Mesendoderm (in vitro differentiated cells): ENCODE measurements around the gene GABARAPL1.

Source experiments
- DNase-seq: peaks from one replicate; pipeline ENCODE4 v3.0.0; 2013
- H2AK5ac ChIP-seq: 2 replicates; pipeline ENCODE4 v1.6.1; 2013; ENCODE audit warnings: low read length, inconsistent platforms
- H2BK120ac ChIP-seq: 2 replicates; pipeline ENCODE4 v1.6.1; 2013; ENCODE audit warnings: low read depth, mild to moderate bottlenecking, low read length, moderate library complexity, mixed read lengths
- H2BK15ac ChIP-seq: replicated peaks from 2 replicates; pipeline ENCODE4 v1.6.1; 2013; ENCODE audit warnings: low read depth, mild to moderate bottlenecking, moderate library complexity
- H2BK5ac ChIP-seq: 2 replicates; pipeline ENCODE4 v1.6.1; 2013; ENCODE audit warnings: low read length, inconsistent platforms
- H3K18ac ChIP-seq: 2 replicates; pipeline ENCODE4 v1.6.1; 2013; ENCODE audit warnings: mild to moderate bottlenecking, low read length, mixed read lengths
- H3K23ac ChIP-seq: one replicate; pipeline ENCODE4 v1.6.1; 2013; ENCODE audit warnings: low read length
- H3K27ac ChIP-seq: 2 replicates; pipeline ENCODE4 v1.5.1; 2013; ENCODE audit warnings: low read depth, mild to moderate bottlenecking, inconsistent platforms, low read length, moderate library complexity
- H3K27me3 ChIP-seq: 2 replicates; pipeline ENCODE4 v1.6.1; 2013; ENCODE audit warnings: low read length, control low read depth, mild to moderate bottlenecking, inconsistent platforms; ENCODE audit not compliant: insufficient read depth, poor library complexity
- H3K36me3 ChIP-seq: 2 replicates; pipeline ENCODE4 v1.6.1; 2013; ENCODE audit warnings: low read length, inconsistent platforms; ENCODE audit not compliant: control insufficient read depth, insufficient read depth
- H3K4ac ChIP-seq: one replicate; pipeline ENCODE4 v1.6.1; 2013; ENCODE audit warnings: low read depth, mild to moderate bottlenecking, low read length, moderate library complexity
- H3K4me1 ChIP-seq: 2 replicates; pipeline ENCODE4 v1.6.1; 2013; ENCODE audit warnings: low read depth, low read length, inconsistent platforms; ENCODE audit not compliant: control insufficient read depth
- H3K4me2 ChIP-seq: 2 replicates; pipeline ENCODE4 v1.6.1; 2013; ENCODE audit warnings: low read length
- H3K4me3 ChIP-seq: 2 replicates; pipeline ENCODE4 v1.5.1; 2013; ENCODE audit warnings: mild to moderate bottlenecking, low read length
- H3K56ac ChIP-seq: one replicate; pipeline ENCODE4 v1.6.1; 2013; ENCODE audit warnings: low read length
- H3K79me1 ChIP-seq: 2 replicates; pipeline ENCODE4 v1.6.1; 2013; ENCODE audit warnings: low read length, inconsistent platforms
- H3K79me2 ChIP-seq: 2 replicates; pipeline ENCODE4 v1.6.1; 2013; ENCODE audit warnings: mild to moderate bottlenecking, low read length; ENCODE audit not compliant: control insufficient read depth, insufficient read depth
- H3K9ac ChIP-seq: 2 replicates; pipeline ENCODE4 v1.6.1; 2013; ENCODE audit warnings: low read length, inconsistent platforms
- H4K5ac ChIP-seq: one replicate; pipeline ENCODE4 v1.6.1; 2013; ENCODE audit warnings: low read length
- H4K8ac ChIP-seq: one replicate; pipeline ENCODE4 v1.6.1; 2013; ENCODE audit warnings: low read depth, mild to moderate bottlenecking, control low read depth, low read length, moderate library complexity
- WGBS: extraction: QIAGEN DNeasy Blood & Tissue Kit; methylation state at CpG from one replicate; pipeline ENCODE4 v1.1.7; 2013; ENCODE audit warnings: low lambda C conversion rate, missing lambda C conversion rate; ENCODE audit not compliant: insufficient coverage; ENCODE audit errors: extremely low coverage; 5-methylcytosine and 5-hydroxymethylcytosine counted together

The GABARAPL1 gene

DNA sequence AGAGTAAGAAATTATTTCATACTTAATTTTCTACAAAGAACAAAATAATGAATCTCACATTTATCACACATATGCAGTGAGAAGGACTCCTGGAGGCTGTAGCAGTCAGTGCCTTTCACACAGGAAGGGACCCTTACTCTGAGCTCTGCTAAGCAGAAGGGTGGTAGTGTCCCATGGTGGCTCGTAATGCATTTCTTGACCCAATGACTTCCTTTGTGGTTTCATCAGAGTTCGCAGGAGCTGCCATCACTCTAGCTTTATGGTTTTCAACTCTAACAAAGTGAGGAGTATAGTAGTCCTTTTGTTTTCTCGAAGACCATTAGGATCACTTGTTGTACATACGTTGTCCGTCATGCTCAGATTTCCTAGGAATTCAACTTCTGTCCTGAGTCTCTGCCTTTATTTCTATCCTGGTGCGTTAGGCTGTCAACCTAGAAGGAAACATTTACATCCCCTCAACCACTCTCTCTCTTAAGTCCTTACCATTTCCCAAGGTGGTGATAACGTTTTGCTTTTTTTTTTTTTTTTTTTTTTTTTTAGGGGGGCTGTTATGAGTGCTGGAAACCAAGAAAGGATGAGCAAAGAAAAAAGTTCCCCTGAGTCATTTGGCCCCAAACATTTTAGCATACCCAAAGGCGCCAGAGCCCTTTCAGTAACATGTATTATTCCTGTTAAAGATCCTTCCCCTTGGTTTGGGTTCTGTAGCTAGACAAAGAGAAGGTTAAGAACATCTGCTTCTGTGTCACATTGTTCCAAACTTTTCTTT is 37.2 kb downstream of the GABARAPL1 start:
- no peak overlapping the region for H3K27ac ChIP-seq
- no peak overlapping the region for H2AK5ac ChIP-seq

DNA sequence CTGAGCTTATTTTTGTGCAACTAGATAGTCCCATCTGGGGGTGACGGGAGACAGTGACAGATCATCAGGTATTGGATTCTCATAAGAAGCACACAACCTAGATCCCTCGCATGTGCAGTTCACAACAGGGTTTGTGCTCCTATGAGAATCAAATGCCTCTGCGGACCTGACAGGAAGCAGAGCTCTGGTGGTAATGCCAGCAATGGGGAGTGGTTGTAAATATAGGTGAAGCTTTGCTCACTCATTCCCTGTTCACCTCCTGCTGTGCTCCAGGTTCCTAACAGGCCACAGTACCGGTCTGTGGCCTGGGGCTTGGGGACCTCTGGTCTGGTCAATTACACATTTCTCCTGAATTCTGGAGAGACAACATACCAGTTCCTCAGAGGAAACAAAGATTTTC is 39.0 kb downstream of the GABARAPL1 start:
- Histone ChIP-seq H3K4me2 (no peak overlapping the region), H3K4me3 (no peak overlapping the region), H2BK15ac (no peak overlapping the region), H3K9ac (no peak overlapping the region), H3K23ac (no peak overlapping the region), H3K27ac (no peak overlapping the region), H2BK5ac (no peak overlapping the region), H4K5ac (no peak overlapping the region), H3K4me1 (no peaks in the 10 kb centered on the region), H2AK5ac (no peak overlapping the region), H3K56ac (no peak overlapping the region), H4K8ac (no peak overlapping the region), H2BK120ac (no peak overlapping the region), H3K4ac (no peak overlapping the region), H3K36me3 (no peaks in the 10 kb centered on the region), H3K79me2 (no peaks in the 10 kb centered on the region), H3K18ac (no peak overlapping the region), H3K27me3 (no peaks in the 10 kb centered on the region), H3K79me1 (no peaks in the 10 kb centered on the region)
- no peak for DNase-seq
- no CpG with 5 or more reads among the region's 4 CpGs for WGBS

More for the DNA sequence above, 37.2 kb downstream of the GABARAPL1 start:
- Histone ChIP-seq H2BK15ac (no peak overlapping the region), H4K8ac (no peak overlapping the region), H3K36me3 (no peaks in the 10 kb centered on the region), H3K4me1 (no peaks in the 10 kb centered on the region), H2BK120ac (no peak overlapping the region), H3K9ac (no peak overlapping the region), H3K4me2 (no peak overlapping the region), H2BK5ac (no peak overlapping the region), H3K4me3 (no peak overlapping the region), H3K23ac (no peak overlapping the region), H3K4ac (no peak overlapping the region), H3K56ac (no peak overlapping the region), H3K79me1 (no peaks in the 10 kb centered on the region), H4K5ac (no peak overlapping the region), H3K79me2 (no peaks in the 10 kb centered on the region), H3K18ac (no peak overlapping the region), H3K27me3 (no peaks in the 10 kb centered on the region)
- WGBS, result no CpG with 5 or more reads among the region's 8 CpGs
- DNase-seq, result no peak

DNA sequence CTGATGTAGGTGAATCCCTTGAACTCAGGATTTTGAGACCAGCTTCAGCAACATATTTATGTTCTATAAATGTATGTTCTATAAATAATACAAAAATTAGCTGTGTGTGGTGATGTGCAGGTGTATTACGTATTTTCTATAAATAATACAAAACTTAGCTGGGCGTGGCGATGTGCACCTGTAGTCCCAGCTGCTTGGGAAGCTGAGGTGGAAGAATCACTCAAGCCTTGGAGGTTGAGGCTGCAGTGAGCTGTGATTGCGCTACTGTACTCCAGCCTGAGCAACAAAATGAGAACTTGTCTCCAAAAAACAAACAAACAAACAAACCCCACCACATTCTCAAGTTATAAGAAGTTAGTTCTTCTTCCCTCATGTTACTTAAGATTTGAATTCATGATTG is 39.5 kb downstream of the GABARAPL1 start:
- Histone ChIP-seq H3K23ac (no peak overlapping the region), H4K8ac (no peak overlapping the region), H3K9ac (no peak overlapping the region), H3K27me3 (no peaks in the 10 kb centered on the region), H3K4me3 (no peak overlapping the region), H3K56ac (no peak overlapping the region), H3K18ac (no peak overlapping the region), H3K36me3 (no peaks in the 10 kb centered on the region), H3K4me1 (no peaks in the 10 kb centered on the region), H3K4me2 (no peak overlapping the region), H2BK5ac (no peak overlapping the region), H4K5ac (no peak overlapping the region), H2BK15ac (no peak overlapping the region), H3K4ac (no peak overlapping the region), H3K79me2 (no peaks in the 10 kb centered on the region), H3K79me1 (no peaks in the 10 kb centered on the region), H2BK120ac (no peak overlapping the region), H3K27ac (no peak overlapping the region), H2AK5ac (no peak overlapping the region)
- no peak for DNase-seq
- WGBS, result no CpG with 5 or more reads among the region's 4 CpGs

DNA sequence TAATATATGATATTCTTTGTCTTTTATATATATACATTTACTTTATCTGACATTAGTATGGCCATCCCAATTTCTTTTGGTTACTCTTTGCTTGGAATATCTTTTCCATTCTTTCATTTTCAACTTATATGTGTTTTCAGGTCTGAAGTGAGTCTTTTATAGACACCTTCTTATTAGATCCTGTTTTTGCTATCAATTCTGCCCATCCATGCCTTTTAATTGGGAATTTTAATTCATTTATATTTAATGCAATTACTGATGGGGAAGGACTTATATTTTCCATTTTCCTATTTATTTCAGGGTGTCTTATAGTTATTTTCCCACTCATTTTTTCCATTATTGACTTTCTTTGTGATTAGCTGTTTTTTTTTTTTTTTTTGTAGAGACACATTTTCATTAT is 43.4 kb downstream of the GABARAPL1 start:
- no peak overlapping the region for H3K18ac ChIP-seq
- H2BK120ac ChIP-seq, result no peak overlapping the region
- H2BK5ac ChIP-seq, result no peak overlapping the region
- H3K56ac ChIP-seq, result no peak overlapping the region
- no peaks in the 10 kb centered on the region for H3K36me3 ChIP-seq
- H3K23ac ChIP-seq, result no peak overlapping the region
- no peak overlapping the region for H3K9ac ChIP-seq
- no peak overlapping the region for H3K27ac ChIP-seq
- H3K27me3 ChIP-seq, result no peaks in the 10 kb centered on the region
- no peaks in the 10 kb centered on the region for H3K4me1 ChIP-seq
- H3K79me1 ChIP-seq, result no peaks in the 10 kb centered on the region
- H4K8ac ChIP-seq, result no peak overlapping the region
- no peaks in the 10 kb centered on the region for H3K79me2 ChIP-seq
- DNase-seq, result no peak
- H3K4me2 ChIP-seq, result no peak overlapping the region
- H3K4ac ChIP-seq, result no peak overlapping the region
- no peak overlapping the region for H4K5ac ChIP-seq
- H2AK5ac ChIP-seq, result no peak overlapping the region
- no peak overlapping the region for H3K4me3 ChIP-seq
- no peak overlapping the region for H2BK15ac ChIP-seq

DNA sequence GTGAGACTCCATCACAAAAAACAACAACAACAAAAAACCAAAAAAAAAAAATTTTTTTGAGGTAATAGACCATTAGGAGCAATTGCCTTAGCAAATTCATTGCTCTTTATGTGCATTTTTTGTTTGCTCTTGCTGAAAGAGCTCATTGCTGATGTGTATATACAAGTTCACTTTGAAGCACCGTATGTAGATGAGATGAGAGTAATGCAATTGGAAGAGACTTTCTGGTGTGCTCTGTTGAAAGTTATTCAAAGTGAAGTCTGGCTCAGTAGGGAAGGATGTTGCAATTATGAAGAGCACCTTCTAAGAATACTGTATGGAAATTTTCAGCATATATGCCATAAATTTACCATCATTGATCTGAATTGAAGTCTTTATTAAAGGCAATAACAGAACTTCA is 48.2 kb downstream of the GABARAPL1 start:
- no peak for DNase-seq
- no peak overlapping the region for H3K56ac ChIP-seq
- no peaks in the 10 kb centered on the region for H3K36me3 ChIP-seq
- H3K79me1 ChIP-seq, result no peaks in the 10 kb centered on the region
- no peaks in the 10 kb centered on the region for H3K27me3 ChIP-seq
- H3K9ac ChIP-seq, result no peak overlapping the region
- no peak overlapping the region for H4K5ac ChIP-seq
- H3K79me2 ChIP-seq, result no peaks in the 10 kb centered on the region
- no peak overlapping the region for H2BK120ac ChIP-seq
- no peak overlapping the region for H2AK5ac ChIP-seq
- H4K8ac ChIP-seq, result no peak overlapping the region
- no peak overlapping the region for H3K23ac ChIP-seq
- H3K18ac ChIP-seq, result no peak overlapping the region
- H3K4ac ChIP-seq, result no peak overlapping the region
- H2BK15ac ChIP-seq, result no peak overlapping the region
- H3K27ac ChIP-seq, result no peak overlapping the region
- no CpG with 5 or more reads among the region's 1 CpG for WGBS
- H3K4me3 ChIP-seq, result no peak overlapping the region
- H3K4me1 ChIP-seq, result no peaks in the 10 kb centered on the region
- no peak overlapping the region for H3K4me2 ChIP-seq
- H2BK5ac ChIP-seq, result no peak overlapping the region

DNA sequence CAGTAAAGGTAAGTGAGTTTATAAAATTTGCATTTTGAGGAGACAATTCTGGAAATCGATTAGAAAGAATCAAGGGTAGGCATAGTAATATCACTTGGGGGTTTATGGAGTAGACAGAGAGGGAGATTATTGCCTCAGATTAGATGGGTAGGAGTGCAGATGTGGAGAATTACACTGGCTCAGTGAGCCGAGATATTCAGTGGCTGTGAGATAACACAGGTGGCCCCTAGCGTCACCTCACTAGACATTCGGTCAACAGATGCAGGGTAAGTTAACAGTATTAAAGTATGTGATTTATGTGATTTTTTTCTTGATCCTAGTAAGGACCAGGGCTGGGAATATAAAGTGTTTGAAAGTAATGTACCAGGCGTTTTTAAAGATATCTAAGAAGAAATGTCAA is 55.4 kb downstream of the GABARAPL1 start:
- no peak overlapping the region for H3K18ac ChIP-seq
- H3K56ac ChIP-seq, result no peak overlapping the region
- H3K79me2 ChIP-seq, result no peaks in the 10 kb centered on the region
- no peak overlapping the region for H2BK15ac ChIP-seq
- H3K27ac ChIP-seq, result no peak overlapping the region
- no peak overlapping the region for H3K4me2 ChIP-seq
- DNase-seq, result no peak
- H3K4ac ChIP-seq, result no peak overlapping the region
- H3K4me1 ChIP-seq, result no peaks in the 10 kb centered on the region
- H3K9ac ChIP-seq, result no peak overlapping the region
- H3K79me1 ChIP-seq, result no peaks in the 10 kb centered on the region
- no peak overlapping the region for H4K8ac ChIP-seq
- H3K4me3 ChIP-seq, result no peak overlapping the region
- H2BK120ac ChIP-seq, result no peak overlapping the region
- no CpG with 5 or more reads among the region's 5 CpGs for WGBS
- H3K23ac ChIP-seq, result no peak overlapping the region
- no peak overlapping the region for H2AK5ac ChIP-seq
- H2BK5ac ChIP-seq, result no peak overlapping the region
- no peak overlapping the region for H4K5ac ChIP-seq
- H3K36me3 ChIP-seq, result no peaks in the 10 kb centered on the region
- no peaks in the 10 kb centered on the region for H3K27me3 ChIP-seq
